Glutamatergic neuron (in vitro differentiated cells): ENCODE measurements around the gene AUTS2. TPM values are rescaled to one million over a fixed set of nuclear protein-coding genes. Genes with fewer than 3 reads are reported as not detected.

Experiments used
- DNase-seq: peaks from one replicate; pipeline ENCODE4 v3.0.0; 2022
- H3K27ac Mint-ChIP-seq: one replicate; pipeline ENCODE4 v1.8.0; 2020; ENCODE audit warnings: mild to moderate bottlenecking, mixed read lengths, inconsistent platforms; ENCODE audit not compliant: unreplicated experiment
- H3K27me3 Mint-ChIP-seq: one replicate; pipeline ENCODE4 v1.8.0; 2020; ENCODE audit warnings: mild to moderate bottlenecking, moderate library complexity, mixed read lengths, inconsistent platforms; ENCODE audit not compliant: unreplicated experiment
- H3K36me3 Mint-ChIP-seq: one replicate; pipeline ENCODE4 v1.8.0; 2020; ENCODE audit warnings: mild to moderate bottlenecking, mixed read lengths, inconsistent platforms; ENCODE audit not compliant: unreplicated experiment
- H3K4me1 Mint-ChIP-seq: one replicate; pipeline ENCODE4 v1.8.0; 2020; ENCODE audit warnings: mild to moderate bottlenecking, low read depth, mixed read lengths, inconsistent platforms; ENCODE audit not compliant: unreplicated experiment
- H3K4me3 Mint-ChIP-seq: one replicate; pipeline ENCODE4 v1.8.0; 2020; ENCODE audit warnings: mild to moderate bottlenecking, mixed read lengths, inconsistent platforms; ENCODE audit not compliant: unreplicated experiment
- H3K9me3 Mint-ChIP-seq: one replicate; pipeline ENCODE4 v1.8.0; 2020; ENCODE audit warnings: mild to moderate bottlenecking, moderate library complexity, mixed read lengths, inconsistent platforms; ENCODE audit not compliant: unreplicated experiment
- total RNA-seq: library from RNA; stranded (reverse); fragmentation: NEBNext Ultra II Directional; extraction: Animal tissue kit (Norgen Biotek cat#: 25700); gene quantifications from one replicate; pipeline ENCODE4 v1.2.1, GENCODE V29; 2021; ENCODE audit not compliant: unreplicated experiment
- TF ChIP-seq, protein P1 (sequence below): fragments of 200-600 bp; sonication (generic); IDR thresholded peaks from one replicate; pipeline ENCODE4 v1.5.0; 2021; ENCODE audit not compliant: partially characterized antibody, unreplicated experiment

AUTS2 gene
- total RNA-seq, 1 donor from 2014 or later: 300 TPM

- Mint-ChIP-seq H3K4me3 (no peak overlapping the region), H3K9me3 (peaks cover 1% of the 10 kb centered on the region), H3K4me1 (peaks cover 34% of the 10 kb centered on the region), H3K27ac (no peak overlapping the region), H3K27me3 (peaks cover 3% of the 10 kb centered on the region), H3K36me3 (no peaks in the 10 kb centered on the region)
- DNase-seq: no peak
- TF ChIP-seq, protein P1, sequence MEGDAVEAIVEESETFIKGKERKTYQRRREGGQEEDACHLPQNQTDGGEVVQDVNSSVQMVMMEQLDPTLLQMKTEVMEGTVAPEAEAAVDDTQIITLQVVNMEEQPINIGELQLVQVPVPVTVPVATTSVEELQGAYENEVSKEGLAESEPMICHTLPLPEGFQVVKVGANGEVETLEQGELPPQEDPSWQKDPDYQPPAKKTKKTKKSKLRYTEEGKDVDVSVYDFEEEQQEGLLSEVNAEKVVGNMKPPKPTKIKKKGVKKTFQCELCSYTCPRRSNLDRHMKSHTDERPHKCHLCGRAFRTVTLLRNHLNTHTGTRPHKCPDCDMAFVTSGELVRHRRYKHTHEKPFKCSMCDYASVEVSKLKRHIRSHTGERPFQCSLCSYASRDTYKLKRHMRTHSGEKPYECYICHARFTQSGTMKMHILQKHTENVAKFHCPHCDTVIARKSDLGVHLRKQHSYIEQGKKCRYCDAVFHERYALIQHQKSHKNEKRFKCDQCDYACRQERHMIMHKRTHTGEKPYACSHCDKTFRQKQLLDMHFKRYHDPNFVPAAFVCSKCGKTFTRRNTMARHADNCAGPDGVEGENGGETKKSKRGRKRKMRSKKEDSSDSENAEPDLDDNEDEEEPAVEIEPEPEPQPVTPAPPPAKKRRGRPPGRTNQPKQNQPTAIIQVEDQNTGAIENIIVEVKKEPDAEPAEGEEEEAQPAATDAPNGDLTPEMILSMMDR: no peak
Measured at GRCh38 chr7:70241536-70242175, 643.4 kb downstream of the AUTS2 start.

GRCh38 chr7:70242826-70243225 lies 644.6 kb downstream of the AUTS2 start:
- Mint-ChIP-seq H3K27me3 (peaks cover 3% of the 10 kb centered on the region), H3K36me3 (peaks cover 3% of the 10 kb centered on the region), H3K4me1 (peaks cover 29% of the 10 kb centered on the region), H3K27ac (no peak overlapping the region), H3K9me3 (peaks cover 3% of the 10 kb centered on the region), H3K4me3 (no peak overlapping the region)
- TF ChIP-seq, protein P1: no peak
- no peak for DNase-seq

DNA sequence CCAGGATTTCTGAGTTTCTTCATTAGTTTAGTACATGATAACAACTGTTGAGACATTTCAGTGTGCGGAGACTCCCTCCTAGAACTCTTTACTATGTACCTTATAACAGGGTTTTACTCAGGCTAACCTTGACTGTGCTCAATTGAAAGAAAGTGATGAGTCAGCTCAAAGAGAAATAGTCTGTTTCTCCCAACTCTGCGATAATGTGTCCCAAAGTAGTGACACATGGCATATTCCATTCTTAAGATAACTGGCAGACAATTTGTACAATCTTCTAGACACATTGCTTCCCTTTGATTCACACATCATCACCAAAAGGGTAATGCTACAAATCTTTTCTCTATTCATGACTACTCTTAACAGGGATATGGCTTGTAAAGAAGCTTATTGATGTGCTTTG lies 645.2 kb downstream of the AUTS2 start:
- Mint-ChIP-seq H3K9me3 (peaks cover 4% of the 10 kb centered on the region), H3K36me3 (peaks cover 8% of the 10 kb centered on the region), H3K27ac (no peak overlapping the region), H3K4me1 (peaks cover 23% of the 10 kb centered on the region), H3K4me3 (no peak overlapping the region), H3K27me3 (peaks cover 1% of the 10 kb centered on the region)
- DNase-seq: no peak
- TF ChIP-seq, protein P1: no peak

GRCh38 chr7:70257921-70258320 lies 659.6 kb downstream of the AUTS2 start:
- TF ChIP-seq, protein P1: no peak
- Mint-ChIP-seq H3K9me3 (peaks cover 3% of the 10 kb centered on the region), H3K27ac (no peak overlapping the region), H3K27me3 (peaks cover 5% of the 10 kb centered on the region), H3K36me3 (peaks cover 5% of the 10 kb centered on the region), H3K4me3 (no peak overlapping the region), H3K4me1 (no peaks in the 10 kb centered on the region)
- no peak for DNase-seq

- Mint-ChIP-seq H3K4me3 (no peak overlapping the region), H3K4me1 (no peaks in the 10 kb centered on the region), H3K27ac (no peak overlapping the region), H3K36me3 (peaks cover 1% of the 10 kb centered on the region), H3K9me3 (no peaks in the 10 kb centered on the region), H3K27me3 (peaks cover 5% of the 10 kb centered on the region)
- TF ChIP-seq, protein P1: no peak
- no peak for DNase-seq
Measured at GRCh38 chr7:70259502-70259901, 661.2 kb downstream of the AUTS2 start.
